D721Med (cell line): ENCODE measurements around the gene GID8.

Experiments
- DNase-seq: peaks from one replicate; pipeline ENCODE4 v3.0.0; 2011; ENCODE audit warnings: low spot score; ENCODE audit not compliant: insufficient read length
- FAIRE-seq: peaks from 2 replicates; lab custom pipeline; 2011; peaks lifted over from hg19 to GRCh38; lab: Jason Lieb, UNC
- TF ChIP-seq, protein P1 (sequence below): IDR thresholded peaks from 2 replicates; pipeline ENCODE4 v1.5.1; 2012; ENCODE audit warnings: mild to moderate bottlenecking, control low read depth; ENCODE audit not compliant: insufficient read depth; ENCODE audit errors: missing control alignments

Gene GID8

DNA sequence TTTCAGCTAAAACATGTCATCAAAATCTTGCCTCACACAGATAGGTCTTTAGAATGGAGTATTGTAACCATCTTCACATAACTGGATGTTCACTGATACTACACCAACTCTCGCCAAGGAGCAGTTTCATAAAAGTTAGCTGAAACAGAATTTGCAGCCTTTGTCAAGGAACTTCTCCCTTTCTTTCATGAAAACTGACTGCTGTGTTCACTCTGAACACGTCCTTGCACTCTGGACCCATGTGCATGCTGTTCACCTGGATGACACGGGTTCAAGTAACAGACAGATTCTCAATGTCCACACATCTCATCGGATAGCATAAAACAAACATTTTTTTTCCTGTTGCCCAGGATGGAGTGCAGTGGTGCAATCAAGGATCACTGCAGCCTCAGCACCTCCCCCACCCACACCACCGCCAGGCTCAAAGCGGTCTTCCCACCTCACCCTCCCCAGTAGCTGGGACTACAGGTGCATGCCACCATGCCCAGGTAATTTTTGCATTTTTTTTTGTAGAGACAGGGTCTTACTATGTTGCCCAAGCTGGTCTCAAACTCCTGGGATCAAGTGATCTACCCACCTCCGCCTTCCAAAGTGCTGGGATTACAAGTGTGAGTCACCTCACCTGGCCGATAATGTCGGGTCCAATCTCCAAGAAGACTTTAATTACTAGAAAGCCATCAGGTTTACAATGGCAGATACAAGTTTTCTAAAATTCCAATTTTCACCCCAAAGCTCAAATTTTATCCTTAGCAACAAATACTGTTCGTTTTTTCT lies 21.1 kb upstream of the GID8 start:
- no peak for DNase-seq
- FAIRE-seq = no peak
- TF ChIP-seq, protein P1, sequence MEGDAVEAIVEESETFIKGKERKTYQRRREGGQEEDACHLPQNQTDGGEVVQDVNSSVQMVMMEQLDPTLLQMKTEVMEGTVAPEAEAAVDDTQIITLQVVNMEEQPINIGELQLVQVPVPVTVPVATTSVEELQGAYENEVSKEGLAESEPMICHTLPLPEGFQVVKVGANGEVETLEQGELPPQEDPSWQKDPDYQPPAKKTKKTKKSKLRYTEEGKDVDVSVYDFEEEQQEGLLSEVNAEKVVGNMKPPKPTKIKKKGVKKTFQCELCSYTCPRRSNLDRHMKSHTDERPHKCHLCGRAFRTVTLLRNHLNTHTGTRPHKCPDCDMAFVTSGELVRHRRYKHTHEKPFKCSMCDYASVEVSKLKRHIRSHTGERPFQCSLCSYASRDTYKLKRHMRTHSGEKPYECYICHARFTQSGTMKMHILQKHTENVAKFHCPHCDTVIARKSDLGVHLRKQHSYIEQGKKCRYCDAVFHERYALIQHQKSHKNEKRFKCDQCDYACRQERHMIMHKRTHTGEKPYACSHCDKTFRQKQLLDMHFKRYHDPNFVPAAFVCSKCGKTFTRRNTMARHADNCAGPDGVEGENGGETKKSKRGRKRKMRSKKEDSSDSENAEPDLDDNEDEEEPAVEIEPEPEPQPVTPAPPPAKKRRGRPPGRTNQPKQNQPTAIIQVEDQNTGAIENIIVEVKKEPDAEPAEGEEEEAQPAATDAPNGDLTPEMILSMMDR = no peak

GRCh38 chr20:62917720-62918119 lies 20.2 kb upstream of the GID8 start:
- TF ChIP-seq, protein P1 = no peak
- FAIRE-seq = no peak
- DNase-seq = no peak

DNA sequence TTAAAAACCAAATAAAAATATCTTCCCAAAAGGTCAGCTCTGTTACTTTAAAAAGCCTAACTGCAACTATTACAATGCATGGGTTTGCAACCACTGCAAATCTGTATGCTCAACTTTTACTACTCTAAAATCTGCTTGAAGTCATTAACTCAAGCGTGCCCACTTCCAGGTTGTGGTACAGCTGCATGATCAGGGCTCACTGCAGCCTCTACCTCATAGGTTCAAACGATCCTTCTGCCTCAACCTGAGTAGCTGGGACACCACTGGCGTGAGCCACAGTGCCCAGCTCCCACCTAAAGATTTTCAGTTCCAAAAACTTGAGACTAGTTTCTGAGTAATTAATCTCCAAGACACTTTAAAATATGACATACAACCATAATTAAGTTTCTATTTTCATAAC lies 19.8 kb upstream of the GID8 start:
- DNase-seq = no peak
- TF ChIP-seq, protein P1 = no peak
- FAIRE-seq = no peak

- DNase-seq (no peak), FAIRE-seq (no peak)
- TF ChIP-seq, protein P1 = no peak
Observed at GRCh38 chr20:62918831-62919230, 19.1 kb upstream of the GID8 start.

DNA sequence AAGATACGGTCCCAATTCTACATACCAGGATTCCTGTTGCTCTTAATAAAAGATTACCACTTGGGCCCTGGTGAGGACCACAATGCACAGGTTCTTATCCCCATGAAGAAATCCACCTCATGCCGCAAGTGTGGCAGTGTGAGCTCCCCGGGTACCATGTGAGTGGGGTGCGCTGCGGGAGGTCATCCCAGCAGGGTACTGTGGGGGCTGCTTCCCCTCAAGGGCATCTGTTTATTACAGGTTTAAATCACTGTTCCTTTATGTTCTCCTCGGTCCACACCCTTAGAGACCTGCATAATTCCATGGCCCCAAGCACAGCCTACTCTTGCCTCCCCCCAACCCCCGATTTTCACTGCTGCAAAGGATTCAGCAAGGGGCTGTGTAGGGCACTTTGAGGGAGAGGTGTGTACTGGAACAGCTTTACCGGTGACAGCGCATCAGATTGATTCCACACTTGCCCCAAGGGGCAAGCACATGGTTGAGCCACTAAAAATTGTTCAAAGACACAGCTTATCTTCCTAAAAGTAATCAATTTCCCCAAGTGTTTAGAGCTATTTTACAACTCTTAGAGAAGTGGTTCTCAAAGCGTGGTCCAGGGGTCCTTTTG lies 17.8 kb upstream of the GID8 start:
- DNase-seq (no peak), FAIRE-seq (no peak)
- TF ChIP-seq, protein P1 = no peak

GRCh38 chr20:62921119-62921687 lies 16.7 kb upstream of the GID8 start:
- DNase-seq = no peak
- TF ChIP-seq, protein P1 = peak; percentile 23
- FAIRE-seq = no peak
